IMR-90 (cell line): ENCODE results near the gene ACOT4. TPM values are rescaled to one million over a fixed set of nuclear protein-coding genes. Genes with fewer than 3 reads are reported as not detected.

Source experiments
- ATAC-seq: fragments of 200-7000 bp; cut with Tn5 transposase; 2 replicates; pipeline ENCODE4 v1.9.1; 2020; ENCODE audit warnings: low read depth, mild to moderate bottlenecking, moderate library complexity
- BruUV-seq: library from RNA; stranded (reverse); fragments of 400-500 nt; replicated peaks from 2 replicates; lab custom pipeline; 2021; lab: Mats Ljungman, UMichigan
- CTCF ChIA-PET: fragments of 300-600 bp; formaldehyde crosslinking; extraction: SDS; loops from one replicate; lab custom pipeline; 2021; ENCODE audit warnings: antibody characterized with exemption; lab: Yijun Ruan, JAX
- POLR2A ChIA-PET: fragments of 300-600 bp; sonication (Branson Sonifier 250); formaldehyde crosslinking; loops from one replicate; lab custom pipeline; 2022; ENCODE audit warnings: antibody characterized with exemption; ENCODE audit not compliant: unreplicated experiment; lab: Charles Lee
- DNase-seq: peaks from one replicate; pipeline ENCODE4 v3.0.0; 2013
- H2AFZ ChIP-seq: replicated peaks from 2 replicates; pipeline ENCODE3; 2013; ENCODE audit warnings: low read length, mild to moderate bottlenecking; ENCODE audit not compliant: poor library complexity
- H2AK5ac ChIP-seq: 2 replicates; pipeline ENCODE4 v1.6.1; 2013; ENCODE audit warnings: low read depth, low read length, inconsistent platforms
- H2AK9ac ChIP-seq: replicated peaks from 2 replicates; pipeline ENCODE3; 2013; ENCODE audit warnings: mild to moderate bottlenecking, low read depth, low read length, moderate library complexity; ENCODE audit not compliant: poor library complexity
- H2BK120ac ChIP-seq: 2 replicates; pipeline ENCODE4 v1.6.1; 2013; ENCODE audit warnings: low read depth, low read length, inconsistent platforms
- H2BK15ac ChIP-seq: 3 replicates; pipeline ENCODE4 v1.6.1; 2013; ENCODE audit warnings: low read depth, low read length, inconsistent platforms
- H2BK20ac ChIP-seq: 2 replicates; pipeline ENCODE4 v1.6.1; 2013; ENCODE audit warnings: low read depth, mild to moderate bottlenecking, inconsistent platforms, low read length, moderate library complexity
- H2BK5ac ChIP-seq: 2 replicates; pipeline ENCODE4 v1.6.1; 2013; ENCODE audit warnings: mild to moderate bottlenecking, low read depth, low read length, inconsistent platforms; ENCODE audit not compliant: poor library complexity, severe bottlenecking
- H3K14ac ChIP-seq: replicated peaks from 2 replicates; pipeline ENCODE4 v1.6.1; 2013; ENCODE audit warnings: low read depth, low read length, inconsistent platforms
- H3K18ac ChIP-seq: 2 replicates; pipeline ENCODE4 v1.6.1; 2013; ENCODE audit warnings: low read depth, low read length, control low read depth
- H3K23ac ChIP-seq: 2 replicates; pipeline ENCODE4 v1.6.1; 2013; ENCODE audit warnings: low read depth, low read length, inconsistent platforms
- H3K27ac ChIP-seq: 2 replicates; pipeline ENCODE4 v1.5.1; 2013; ENCODE audit warnings: mild to moderate bottlenecking, control low read depth, low read length; ENCODE audit not compliant: insufficient read depth
- H3K27me3 ChIP-seq: 2 replicates; pipeline ENCODE4 v1.6.1; 2013; ENCODE audit warnings: low read length; ENCODE audit not compliant: control insufficient read depth, insufficient read depth
- H3K36me3 ChIP-seq: 2 replicates; pipeline ENCODE4 v1.6.1; 2013; ENCODE audit warnings: low read length, mixed read lengths; ENCODE audit not compliant: control insufficient read depth, insufficient read depth
- H3K4ac ChIP-seq: 2 replicates; pipeline ENCODE4 v1.6.1; 2013; ENCODE audit warnings: low read depth, low read length, inconsistent platforms
- H3K4me1 ChIP-seq: 2 replicates; pipeline ENCODE4 v1.6.1; 2013; ENCODE audit warnings: low read length, mixed read lengths; ENCODE audit not compliant: control insufficient read depth, insufficient read depth
- H3K4me2 ChIP-seq: 2 replicates; pipeline ENCODE4 v1.6.1; 2013; ENCODE audit warnings: low read depth, mild to moderate bottlenecking, control low read depth, low read length, moderate library complexity
- H3K4me3 ChIP-seq: 2 replicates; pipeline ENCODE4 v1.5.1; 2013; ENCODE audit warnings: low read depth, mild to moderate bottlenecking, control low read depth, low read length, moderate library complexity; ENCODE audit not compliant: insufficient read depth
- H3K56ac ChIP-seq: 2 replicates; pipeline ENCODE4 v1.6.1; 2013; ENCODE audit warnings: low read length, inconsistent platforms; ENCODE audit not compliant: insufficient read depth; ENCODE audit errors: extremely low read depth
- H3K79me1 ChIP-seq, 2 experiments: 2 replicates each; pipeline ENCODE4 v1.6.1; 2013; ENCODE audit warnings: low read length in 2 of 2, inconsistent platforms in 1 of 2, low read depth in 1 of 2
- H3K9ac ChIP-seq: 2 replicates; pipeline ENCODE4 v1.6.1; 2013; ENCODE audit warnings: low read depth, low read length, control low read depth
- H3K9me1 ChIP-seq: 2 replicates; pipeline ENCODE4 v1.6.1; 2013; ENCODE audit warnings: low read length, inconsistent platforms; ENCODE audit not compliant: insufficient read depth
- H3K9me3 ChIP-seq: 2 replicates; pipeline ENCODE4 v1.6.1; 2013; ENCODE audit warnings: low read length; ENCODE audit not compliant: control insufficient read depth, insufficient read depth
- H4K20me1 ChIP-seq: 2 replicates; pipeline ENCODE4 v1.6.1; 2013; ENCODE audit warnings: low read length, inconsistent platforms; ENCODE audit not compliant: insufficient read depth
- H4K5ac ChIP-seq: 2 replicates; pipeline ENCODE4 v1.6.1; 2013; ENCODE audit warnings: mild to moderate bottlenecking, low read depth, low read length, control low read depth
- H4K8ac ChIP-seq, 2 experiments: 2 replicates each; pipeline ENCODE4 v1.6.1; 2013; ENCODE audit warnings: low read depth in 2 of 2, low read length in 2 of 2, control low read depth in 1 of 2, inconsistent platforms in 1 of 2
- H4K91ac ChIP-seq: 2 replicates; pipeline ENCODE4 v1.6.1; 2013; ENCODE audit warnings: low read depth, low read length, inconsistent platforms; ENCODE audit not compliant: insufficient read depth
- BHLHE40 ChIP-seq: fragments of 150-350 bp; IDR thresholded peaks from 2 replicates; pipeline ENCODE4 v1.6.1; 2016; ENCODE audit warnings: mild to moderate bottlenecking, low read depth, low read length
- CEBPB ChIP-seq: IDR thresholded peaks from 2 replicates; pipeline ENCODE4 v1.6.1; 2012; ENCODE audit warnings: low read depth, low read length, improper control_type of control experiment
- CHD1 ChIP-seq: IDR thresholded peaks from 2 replicates; pipeline ENCODE4 v1.6.1; 2012; ENCODE audit warnings: low read depth, low read length, improper control_type of control experiment
- CTCF ChIP-seq: conservative IDR thresholded peaks from 2 replicates; pipeline ENCODE4 v1.5.1; 2012; ENCODE audit warnings: mild to moderate bottlenecking, low read depth, low read length, improper control_type of control experiment
- FOS ChIP-seq: fragments of 150-350 bp; IDR thresholded peaks from 2 replicates; pipeline ENCODE4 v1.6.1; 2016; ENCODE audit warnings: low read depth, low read length
- MAFK ChIP-seq: IDR thresholded peaks from 2 replicates; pipeline ENCODE4 v1.6.1; 2012; ENCODE audit warnings: low read depth, low read length, improper control_type of control experiment
- MAZ ChIP-seq: IDR thresholded peaks from 2 replicates; pipeline ENCODE4 v1.6.1; 2012; ENCODE audit warnings: low read depth, mild to moderate bottlenecking, low read length, improper control_type of control experiment, moderate library complexity, borderline replicate concordance
- MXI1 ChIP-seq: IDR thresholded peaks from 2 replicates; pipeline ENCODE4 v1.6.1; 2012; ENCODE audit warnings: low read depth, mild to moderate bottlenecking, low read length, moderate library complexity, borderline replicate concordance
- NFE2L2 ChIP-seq: fragments of 150-350 bp; IDR thresholded peaks from 2 replicates; pipeline ENCODE4 v1.6.1; 2016; ENCODE audit warnings: low read depth, mild to moderate bottlenecking, low read length
- POLR2A ChIP-seq: IDR thresholded peaks from 2 replicates; pipeline ENCODE4 v1.6.1; 2012; ENCODE audit warnings: mild to moderate bottlenecking, low read depth, low read length
- RAD21 ChIP-seq: IDR thresholded peaks from 2 replicates; pipeline ENCODE4 v1.6.1; 2012; ENCODE audit warnings: low read length, improper control_type of control experiment
- RCOR1 ChIP-seq: IDR thresholded peaks from 2 replicates; pipeline ENCODE4 v1.6.1; 2012; ENCODE audit warnings: mild to moderate bottlenecking, low read length, improper control_type of control experiment; ENCODE audit not compliant: insufficient replicate concordance
- RFX5 ChIP-seq: IDR thresholded peaks from 2 replicates; pipeline ENCODE4 v1.8.0; 2012; ENCODE audit warnings: low read depth, mild to moderate bottlenecking, low read length, moderate library complexity
- SMC3 ChIP-seq: fragments of 150-350 bp; IDR thresholded peaks from 2 replicates; pipeline ENCODE4 v1.6.1; 2016; ENCODE audit warnings: low read depth, mild to moderate bottlenecking, antibody characterized with exemption, low read length, moderate library complexity
- WGBS, 2 experiments: methylation state at CpG; one replicate each; pipeline versions ENCODE4 v1.1.5 to v1.1.7; 2013; ENCODE audit warnings: missing lambda C conversion rate in 2 of 2; ENCODE audit not compliant: insufficient read length in 1 of 2; ENCODE audit errors: extremely low coverage in 2 of 2; 5-methylcytosine and 5-hydroxymethylcytosine counted together
- dilution Hi-C: fragments of 300-500 bp; cut with HindIII; formaldehyde crosslinking; loops from one replicate; pipeline ENCODE4 v1.14.3; 2018; ENCODE audit warnings: low sequenced_read_pairs; ENCODE audit not compliant: unreplicated experiment
- in situ Hi-C: fragments of 300-500 bp; cut with MboI; formaldehyde crosslinking; loops from 3 replicates; pipeline ENCODE4 v1.14.3; 2019; ENCODE audit warnings: low sequenced_read_pairs, inconsistent platforms, mixed read lengths
- intact Hi-C: fragments of 100-400 bp; cut with micrococcal nuclease; formaldehyde crosslinking; loops from 2 replicates; pipeline ENCODE4 v1.10.0; 2022
- polyA plus RNA-seq, 3 experiments: library from polyadenylated mRNA; depleted of rRNA; stranded (reverse); fragments of >200 nt; gene quantifications; 2 replicates each; pipeline ENCODE4 v1.2.3, GENCODE V29; 2012; ENCODE audit warnings: low replicate concordance in 1 of 3
- total RNA-seq: library from RNA; depleted of rRNA; stranded (reverse); fragments of >200 nt; gene quantifications from 2 replicates; pipeline ENCODE4 v1.2.3, GENCODE V29; 2012
- TF ChIP-seq, protein P1 (sequence below): fragments of 150-350 bp; IDR thresholded peaks from 2 replicates; pipeline ENCODE4 v1.6.1; 2016; ENCODE audit warnings: low read depth, mild to moderate bottlenecking, low read length, moderate library complexity, borderline replicate concordance
- TF ChIP-seq, protein P2 (sequence below): fragments of 150-350 bp; IDR thresholded peaks from 2 replicates; pipeline ENCODE4 v1.6.1; 2017; ENCODE audit warnings: mild to moderate bottlenecking, antibody characterized with exemption, low read length, low read depth

ACOT4 gene
- total and polyA plus RNA-seq, 2 of the 4 experiments (the other 2 are of a cell fraction): 0.22 to 0.54 TPM

DNA sequence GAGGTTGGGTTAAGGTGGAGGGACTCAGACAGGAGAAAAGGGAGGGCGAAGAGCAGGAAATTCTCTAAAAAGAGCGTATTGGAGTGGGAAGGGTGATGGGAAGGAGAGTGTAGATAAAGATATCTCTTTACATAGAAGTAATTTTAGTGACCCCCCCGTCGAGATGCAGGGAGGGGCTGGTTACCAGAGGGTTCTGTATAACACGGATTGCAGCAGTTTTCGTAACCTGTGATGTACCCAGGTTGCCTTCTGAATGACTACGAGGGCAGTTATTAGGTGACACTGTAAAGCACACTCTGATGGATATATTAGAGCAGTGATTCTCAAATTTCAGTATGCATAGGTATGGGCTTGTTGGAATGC lies 53.6 kb downstream of the ACOT4 start:
- Histone ChIP-seq H3K27ac (peak overlapping the region; percentile 59), H2AK9ac (peak overlapping the region; percentile 65), H3K23ac (no peak overlapping the region), H3K27me3 (no peaks in the 10 kb centered on the region), H4K20me1 (no peaks in the 10 kb centered on the region), H2BK15ac (no peak overlapping the region), H2BK120ac (no peak overlapping the region), H2AFZ (peak overlapping the region; percentile 97), H3K56ac (peak overlapping the region; percentile 48), H2BK5ac (no peak overlapping the region), H3K9ac (peak overlapping the region; percentile 83), H3K4me1 (no peaks in the 10 kb centered on the region), H3K4me2 (peak overlapping the region; percentile 95), H3K9me1 (0 out of 2 replicates have a peak, but pooled peaks cover 3% of the 10 kb centered on the region), H4K8ac (peak overlapping the region; percentile 86 to 96; a peak in 3 of 4 replicates), H2AK5ac (no peak overlapping the region), H3K36me3 (no peaks in the 10 kb centered on the region), H2BK20ac (no peak overlapping the region), H3K9me3 (no peaks in the 10 kb centered on the region), H3K18ac (no peak overlapping the region), H3K4ac (peak overlapping the region; percentile 68), H3K4me3 (peak overlapping the region; percentile 63), H4K91ac (no peak overlapping the region), H3K79me1 (peaks cover 10 to 35% of the 10 kb centered on the region in 2 experiments), H4K5ac (no peak overlapping the region), H3K14ac (peak overlapping the region; percentile 24)
- ChIA-PET CTCF (interaction anchor here (1.5 kb wide), 1 partner anchor 17 kb away, joined by 5 read pairs; no protein-coding TSS in a partner anchor), POLR2A (no interaction called here)
- DNase-seq (no peak), ATAC-seq (no peak)
- no TSS peak for BruUV-seq
- dilution Hi-C loops (no loop called here), in situ Hi-C loops (no loop called here), intact Hi-C loops (no loop called here)
- 28% methylated on average over 3 of the region's 7 CpGs; no CpG with 5 or more reads in 1 of the 2 experiments for WGBS, 2 experiments
- TF ChIP-seq SMC3: no peak
- TF ChIP-seq BHLHE40: no peak
- TF ChIP-seq, protein P1, sequence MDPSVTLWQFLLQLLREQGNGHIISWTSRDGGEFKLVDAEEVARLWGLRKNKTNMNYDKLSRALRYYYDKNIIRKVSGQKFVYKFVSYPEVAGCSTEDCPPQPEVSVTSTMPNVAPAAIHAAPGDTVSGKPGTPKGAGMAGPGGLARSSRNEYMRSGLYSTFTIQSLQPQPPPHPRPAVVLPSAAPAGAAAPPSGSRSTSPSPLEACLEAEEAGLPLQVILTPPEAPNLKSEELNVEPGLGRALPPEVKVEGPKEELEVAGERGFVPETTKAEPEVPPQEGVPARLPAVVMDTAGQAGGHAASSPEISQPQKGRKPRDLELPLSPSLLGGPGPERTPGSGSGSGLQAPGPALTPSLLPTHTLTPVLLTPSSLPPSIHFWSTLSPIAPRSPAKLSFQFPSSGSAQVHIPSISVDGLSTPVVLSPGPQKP: no peak
- no peak for TF ChIP-seq MAZ
- TF ChIP-seq RCOR1: no peak
- TF ChIP-seq FOS: no peak
- TF ChIP-seq NFE2L2: no peak
- no peak for TF ChIP-seq CEBPB
- no peak for TF ChIP-seq CTCF
- TF ChIP-seq RAD21: no peak
- no peak for TF ChIP-seq CHD1
- TF ChIP-seq RFX5: no peak
- TF ChIP-seq MXI1: no peak
- no peak for TF ChIP-seq POLR2A
- no peak for TF ChIP-seq MAFK
- TF ChIP-seq, protein P2, sequence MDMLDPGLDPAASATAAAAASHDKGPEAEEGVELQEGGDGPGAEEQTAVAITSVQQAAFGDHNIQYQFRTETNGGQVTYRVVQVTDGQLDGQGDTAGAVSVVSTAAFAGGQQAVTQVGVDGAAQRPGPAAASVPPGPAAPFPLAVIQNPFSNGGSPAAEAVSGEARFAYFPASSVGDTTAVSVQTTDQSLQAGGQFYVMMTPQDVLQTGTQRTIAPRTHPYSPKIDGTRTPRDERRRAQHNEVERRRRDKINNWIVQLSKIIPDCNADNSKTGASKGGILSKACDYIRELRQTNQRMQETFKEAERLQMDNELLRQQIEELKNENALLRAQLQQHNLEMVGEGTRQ: no peak
